NOMO-1 treated with dmso at 0.1 percent for 144 hours (cell line): Measurements from ENCODE around the gene TRAK1.

Experiments used
- DNase-seq: peaks from one replicate; lab custom pipeline; 2025; ENCODE audit not compliant: unreplicated experiment; lab: John Stamatoyannopoulos, UW

TRAK1 gene

GRCh38 chr3:42176242-42177034, 85.3 kb downstream of the TRAK1 start:
- DNase-seq, result no peak

GRCh38 chr3:42177068-42177800, 86.1 kb downstream of the TRAK1 start:
- DNase-seq, result no peak

GRCh38 chr3:42177801-42178150, 86.6 kb downstream of the TRAK1 start:
- no peak for DNase-seq

- no peak for DNase-seq
These were observed 88.1 kb downstream of the TRAK1 start for GRCh38 chr3:42179110-42179725.

GRCh38 chr3:42180901-42181300, 89.7 kb downstream of the TRAK1 start:
- DNase-seq, result no peak

GRCh38 chr3:42182555-42182954, 91.4 kb downstream of the TRAK1 start:
- DNase-seq, result no peak

- DNase-seq, result no peak
These were observed 93.0 kb downstream of the TRAK1 start for GRCh38 chr3:42183991-42184632.

GRCh38 chr3:42184651-42185443, 93.7 kb downstream of the TRAK1 start:
- no peak for DNase-seq

GRCh38 chr3:42187936-42188335, 96.8 kb downstream of the TRAK1 start:
- no peak for DNase-seq

GRCh38 chr3:42188376-42188775, 97.2 kb downstream of the TRAK1 start:
- DNase-seq, result no peak

- DNase-seq, result no peak
These were observed 97.9 kb downstream of the TRAK1 start for GRCh38 chr3:42189001-42189460.

- no peak for DNase-seq
These were observed 98.6 kb downstream of the TRAK1 start for GRCh38 chr3:42189736-42190135.

- peak; percentile 4 for DNase-seq
These were observed 99.7 kb downstream of the TRAK1 start for GRCh38 chr3:42190701-42191442.

- no peak for DNase-seq
These were observed 100.2 kb downstream of the TRAK1 start for GRCh38 chr3:42191443-42191747.

GRCh38 chr3:42192334-42193200, 101.4 kb downstream of the TRAK1 start:
- DNase-seq, result peak; percentile 34

- DNase-seq, result no peak
These were observed 103.9 kb downstream of the TRAK1 start for GRCh38 chr3:42194943-42195510.

GRCh38 chr3:42195879-42196330, 104.7 kb downstream of the TRAK1 start:
- no peak for DNase-seq

- no peak for DNase-seq
These were observed 107.6 kb downstream of the TRAK1 start for GRCh38 chr3:42198709-42199108.
